ENCODE measurements around the gene SAMD7.

Gene SAMD7, protein sequence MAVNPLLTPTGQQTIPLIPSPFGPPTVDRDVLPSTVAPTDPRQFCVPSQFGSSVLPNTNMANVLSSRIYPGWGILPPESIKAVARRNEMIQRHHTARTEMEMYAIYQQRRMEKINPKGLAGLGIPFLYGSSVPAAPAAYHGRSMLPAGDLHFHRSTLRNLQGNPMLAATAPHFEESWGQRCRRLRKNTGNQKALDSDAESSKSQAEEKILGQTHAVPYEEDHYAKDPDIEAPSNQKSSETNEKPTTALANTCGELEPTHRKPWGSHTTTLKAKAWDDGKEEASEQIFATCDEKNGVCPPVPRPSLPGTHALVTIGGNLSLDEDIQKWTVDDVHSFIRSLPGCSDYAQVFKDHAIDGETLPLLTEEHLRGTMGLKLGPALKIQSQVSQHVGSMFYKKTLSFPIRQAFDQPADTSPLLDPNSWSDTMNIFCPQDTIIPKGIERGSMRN

DNA sequence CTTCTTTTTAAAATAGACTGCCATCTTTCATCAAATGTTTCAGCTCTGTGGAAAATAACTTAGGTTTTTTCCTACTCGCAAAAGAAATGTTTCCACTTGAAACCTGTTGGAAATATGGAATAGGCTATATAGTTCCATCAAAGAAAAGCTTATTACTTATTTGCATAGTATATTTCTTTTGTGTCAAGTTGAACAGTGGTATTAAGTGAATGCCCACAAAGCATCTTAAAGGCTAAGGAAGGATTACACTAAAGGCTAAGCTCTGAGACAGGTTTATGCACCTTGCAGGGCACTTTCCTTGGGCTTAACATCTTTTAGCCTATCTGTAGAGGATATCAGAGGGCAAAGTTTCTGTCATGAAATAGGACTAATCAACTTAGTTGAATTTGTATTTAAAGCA, at the start of gene SAMD7:
Gene SAMD7 (plus strand): TSS at position 301 of the 400 bp plus-strand sequence. CDS start 7,927 bp downstream, outside the sequence.
- H3K9me3 ChIP-seq (ENCODE audit: control insufficient read depth, insufficient read depth, low read length), result no peaks in the 10 kb centered on the region
- H3K36me3 ChIP-seq (ENCODE audit: control insufficient read depth, insufficient read depth, low read length), result no peaks in the 10 kb centered on the region
- no peaks in the 10 kb centered on the region for H3K27me3 ChIP-seq (ENCODE audit: control insufficient read depth, insufficient read depth, low read length)
- H3K4me1 ChIP-seq (ENCODE audit: control insufficient read depth, insufficient read depth, low read length), result no peaks in the 10 kb centered on the region
- H3K4me3 ChIP-seq (ENCODE audit: low read depth, low read length), result no peak within 1 kb of the TSS
- no peak within 1 kb of the TSS for H3K9ac ChIP-seq (ENCODE audit: low read depth, low read length)

DNA sequence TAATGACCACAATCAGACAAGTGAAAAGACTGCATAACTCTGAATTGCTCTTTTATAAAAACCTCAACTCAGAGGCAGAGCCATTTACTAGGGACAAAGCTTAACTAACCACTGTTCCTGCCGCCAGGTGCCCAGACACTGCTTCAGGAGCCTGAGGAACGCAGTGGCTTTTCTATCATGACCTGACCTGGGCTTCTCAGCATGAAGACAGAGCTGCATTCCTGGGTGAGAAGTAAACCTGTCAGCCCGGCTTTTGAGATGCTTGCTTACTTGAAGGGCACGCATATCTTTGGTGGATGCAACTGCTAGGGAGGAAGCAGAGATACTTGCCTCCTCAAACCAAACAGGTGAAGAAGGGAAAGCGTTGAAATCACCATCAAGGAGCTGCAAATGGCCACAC, 49.5 kb upstream of the SAMD7 start:
- Histone ChIP-seq H3K4me1 (ENCODE audit: control insufficient read depth, insufficient read depth, low read length) (no peaks in the 10 kb centered on the region), H3K27me3 (ENCODE audit: control insufficient read depth, insufficient read depth, low read length) (no peaks in the 10 kb centered on the region), H3K4me3 (ENCODE audit: low read depth, low read length) (no peak overlapping the region), H3K9ac (ENCODE audit: low read depth, low read length) (no peak overlapping the region), H3K36me3 (ENCODE audit: control insufficient read depth, insufficient read depth, low read length) (no peaks in the 10 kb centered on the region), H3K9me3 (ENCODE audit: control insufficient read depth, insufficient read depth, low read length) (no peaks in the 10 kb centered on the region)

DNA sequence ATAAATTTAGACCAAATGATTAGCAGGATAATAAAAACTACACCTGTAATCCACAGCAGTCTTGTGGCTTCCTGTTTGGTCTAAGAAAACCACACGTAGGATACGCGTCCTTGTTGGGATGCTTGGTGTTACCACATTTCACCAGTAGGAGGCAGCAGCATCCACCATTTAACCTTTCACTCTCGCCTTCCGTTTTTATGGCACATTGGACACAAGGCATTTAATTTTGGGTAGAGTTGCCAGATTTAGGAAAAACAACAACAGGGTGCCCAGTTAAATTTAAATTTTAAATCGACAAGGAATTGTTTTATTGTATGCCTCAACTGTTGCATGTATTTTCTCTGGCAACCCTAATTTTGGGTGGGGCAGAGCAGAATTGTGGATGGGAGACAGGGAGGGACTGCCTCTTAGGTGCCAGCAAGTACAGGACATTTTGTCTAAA, 47.9 kb upstream of the SAMD7 start:
- Histone ChIP-seq H3K4me1 (ENCODE audit: control insufficient read depth, insufficient read depth, low read length) (no peaks in the 10 kb centered on the region), H3K27me3 (ENCODE audit: control insufficient read depth, insufficient read depth, low read length) (no peaks in the 10 kb centered on the region), H3K4me3 (ENCODE audit: low read depth, low read length) (no peak overlapping the region), H3K9ac (ENCODE audit: low read depth, low read length) (no peak overlapping the region), H3K36me3 (ENCODE audit: control insufficient read depth, insufficient read depth, low read length) (no peaks in the 10 kb centered on the region), H3K9me3 (ENCODE audit: control insufficient read depth, insufficient read depth, low read length) (no peaks in the 10 kb centered on the region)

DNA sequence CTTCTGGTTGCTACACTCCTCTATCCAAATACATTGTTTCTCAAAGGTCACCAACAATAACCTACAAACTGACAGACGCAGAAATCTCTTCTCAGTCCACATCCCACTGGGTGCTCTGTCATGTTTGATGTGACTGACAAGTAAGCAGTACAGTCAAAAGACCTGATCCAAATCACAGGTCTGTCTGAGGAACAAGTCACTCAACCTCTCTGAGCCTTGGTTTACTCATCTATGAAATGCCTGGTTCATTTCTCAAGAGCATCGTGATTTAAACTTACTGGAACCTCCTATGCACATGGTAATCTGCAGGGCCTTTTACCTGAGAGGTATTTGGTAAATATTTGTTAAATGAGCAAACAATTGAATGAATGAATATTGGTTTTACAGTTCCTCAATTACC, 47.1 kb upstream of the SAMD7 start:
- no peak overlapping the region for H3K4me3 ChIP-seq (ENCODE audit: low read depth, low read length)
- H3K27me3 ChIP-seq (ENCODE audit: control insufficient read depth, insufficient read depth, low read length), result no peaks in the 10 kb centered on the region
- no peak overlapping the region for H3K9ac ChIP-seq (ENCODE audit: low read depth, low read length)
- no peaks in the 10 kb centered on the region for H3K9me3 ChIP-seq (ENCODE audit: control insufficient read depth, insufficient read depth, low read length)
- no peaks in the 10 kb centered on the region for H3K4me1 ChIP-seq (ENCODE audit: control insufficient read depth, insufficient read depth, low read length)
- H3K36me3 ChIP-seq (ENCODE audit: control insufficient read depth, insufficient read depth, low read length), result no peaks in the 10 kb centered on the region

DNA sequence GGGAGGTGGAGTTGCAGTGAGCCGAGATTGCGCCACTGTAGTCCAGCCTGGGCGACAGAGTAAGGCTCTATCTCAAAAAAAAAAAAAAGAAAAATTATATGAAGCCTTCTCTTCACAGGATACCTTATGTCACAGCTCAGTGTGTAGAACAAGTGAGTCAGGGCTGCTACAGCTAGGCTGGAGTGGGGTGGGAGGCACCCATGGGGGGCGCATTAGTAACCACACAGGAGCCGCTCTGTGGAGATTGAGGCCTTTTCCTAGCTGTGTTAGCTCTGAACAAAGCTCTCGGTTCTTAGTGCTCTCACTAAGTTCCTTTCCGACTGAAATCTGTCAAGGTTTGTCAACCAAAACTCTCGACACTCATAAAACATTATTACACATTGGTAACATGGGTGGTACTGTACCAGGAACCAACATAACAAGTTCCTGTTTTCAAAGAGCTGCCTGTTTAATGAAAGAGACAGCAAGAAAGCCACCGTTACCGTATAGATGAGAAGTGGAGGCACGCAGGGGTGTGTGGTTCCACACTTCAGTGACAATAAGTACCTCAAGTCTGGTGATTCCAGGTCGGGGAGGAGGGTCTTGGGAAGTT, 46.1 kb upstream of the SAMD7 start:
- H3K27me3 ChIP-seq (ENCODE audit: control insufficient read depth, insufficient read depth, low read length), result no peaks in the 10 kb centered on the region
- no peaks in the 10 kb centered on the region for H3K36me3 ChIP-seq (ENCODE audit: control insufficient read depth, insufficient read depth, low read length)
- no peaks in the 10 kb centered on the region for H3K9me3 ChIP-seq (ENCODE audit: control insufficient read depth, insufficient read depth, low read length)
- peaks cover 3% of the 10 kb centered on the region for H3K4me1 ChIP-seq (ENCODE audit: control insufficient read depth, insufficient read depth, low read length)
- H3K4me3 ChIP-seq (ENCODE audit: low read depth, low read length), result no peak overlapping the region
- H3K9ac ChIP-seq (ENCODE audit: low read depth, low read length), result no peak overlapping the region

DNA sequence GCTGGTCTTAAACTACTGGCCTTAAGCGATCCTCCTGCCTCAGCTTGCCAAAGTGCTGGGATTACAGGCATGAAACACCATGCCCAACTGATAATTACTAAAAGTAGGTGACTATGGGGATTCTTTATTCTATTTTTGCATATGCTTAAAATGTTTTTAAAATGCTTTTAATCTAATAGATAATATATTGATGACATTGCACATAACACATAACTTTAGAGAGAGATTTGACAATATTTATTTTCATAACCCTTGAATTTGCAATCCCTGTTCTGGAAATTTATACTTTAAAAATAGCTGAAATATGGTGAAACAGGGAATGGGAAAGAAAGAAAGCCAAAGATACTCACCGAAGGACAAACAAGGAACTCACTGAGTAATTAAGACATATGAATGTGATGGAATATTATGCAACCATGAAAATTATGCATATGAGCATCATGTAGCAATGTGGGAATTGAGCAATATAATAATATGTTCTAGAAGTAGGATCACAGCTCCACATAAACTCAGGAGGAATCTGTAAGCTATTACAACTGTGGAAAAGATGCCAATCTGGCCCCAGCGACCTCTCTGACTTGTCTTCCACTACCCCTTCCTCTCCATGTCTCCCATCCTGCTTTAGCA, 43.7 kb upstream of the SAMD7 start:
- Histone ChIP-seq H3K9ac (ENCODE audit: low read depth, low read length) (no peak overlapping the region), H3K36me3 (ENCODE audit: control insufficient read depth, insufficient read depth, low read length) (no peaks in the 10 kb centered on the region), H3K27me3 (ENCODE audit: control insufficient read depth, insufficient read depth, low read length) (no peaks in the 10 kb centered on the region), H3K4me1 (ENCODE audit: control insufficient read depth, insufficient read depth, low read length) (peaks cover 3% of the 10 kb centered on the region), H3K9me3 (ENCODE audit: control insufficient read depth, insufficient read depth, low read length) (no peaks in the 10 kb centered on the region), H3K4me3 (ENCODE audit: low read depth, low read length) (no peak overlapping the region)

DNA sequence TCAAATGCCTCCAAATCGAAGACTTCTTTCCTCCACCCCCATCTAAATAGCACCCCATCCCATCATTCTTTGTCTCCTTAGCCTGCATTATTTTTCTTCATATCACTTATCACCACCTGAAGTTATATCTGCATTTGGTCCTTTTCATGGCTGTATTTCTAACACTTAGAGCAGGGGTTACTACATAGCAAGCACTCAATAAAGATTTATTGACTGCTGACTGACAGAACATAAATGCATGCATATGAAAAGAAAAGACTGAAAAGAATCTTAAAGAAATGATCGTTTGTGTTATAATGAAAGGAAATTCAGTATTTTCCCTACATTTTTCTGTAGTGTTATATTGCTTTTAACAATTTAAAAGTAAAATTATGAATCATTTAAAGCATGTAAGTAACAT, 43.0 kb upstream of the SAMD7 start:
- Histone ChIP-seq H3K36me3 (ENCODE audit: control insufficient read depth, insufficient read depth, low read length) (no peaks in the 10 kb centered on the region), H3K9ac (ENCODE audit: low read depth, low read length) (no peak overlapping the region), H3K4me1 (ENCODE audit: control insufficient read depth, insufficient read depth, low read length) (peaks cover 3% of the 10 kb centered on the region), H3K9me3 (ENCODE audit: control insufficient read depth, insufficient read depth, low read length) (no peaks in the 10 kb centered on the region), H3K27me3 (ENCODE audit: control insufficient read depth, insufficient read depth, low read length) (no peaks in the 10 kb centered on the region), H3K4me3 (ENCODE audit: low read depth, low read length) (no peak overlapping the region)

DNA sequence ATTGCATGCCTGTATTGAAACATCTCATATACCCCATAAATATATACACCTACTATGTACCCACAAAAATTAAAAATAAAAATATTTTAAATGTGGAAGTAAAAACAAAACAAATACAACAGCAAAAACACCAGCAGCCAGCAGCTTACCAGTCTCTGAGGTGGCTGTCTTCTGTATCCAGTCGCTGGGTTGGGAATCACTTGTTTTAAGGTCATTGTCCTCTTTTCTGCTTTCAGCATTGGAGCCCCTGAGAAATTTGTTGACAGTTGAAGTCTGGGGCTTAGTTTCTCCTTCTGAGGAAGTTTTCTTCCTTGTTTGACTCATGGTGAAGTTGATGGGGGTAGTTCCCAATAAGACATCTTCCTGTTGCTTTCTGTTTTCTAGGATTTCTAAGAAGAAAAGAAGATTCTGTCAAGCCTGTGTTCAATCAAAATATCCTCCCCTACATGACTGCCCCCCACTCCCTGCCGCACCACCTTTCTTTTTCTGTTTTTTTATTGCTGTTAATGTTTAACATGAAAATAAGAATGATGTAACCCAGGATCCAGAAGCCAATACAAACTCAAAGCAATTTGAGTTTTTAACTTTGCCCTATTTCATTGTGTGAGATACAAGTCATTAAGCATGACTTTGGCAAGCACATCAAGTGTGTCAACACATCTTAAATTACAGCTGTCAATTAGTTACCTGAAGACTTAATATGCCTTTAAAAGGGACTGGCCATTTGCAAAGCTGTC, 41.7 kb upstream of the SAMD7 start, which contains the start of gene LRRC31:
Gene LRRC31 (minus strand): TSS at position 452 of the 737 bp plus-strand sequence. CDS start 128 bp downstream, at position 324.
- Histone ChIP-seq H3K9ac (ENCODE audit: low read depth, low read length) (no peak within 1 kb of the TSS), H3K4me1 (ENCODE audit: control insufficient read depth, insufficient read depth, low read length) (peaks cover 3% of the 10 kb centered on the region), H3K9me3 (ENCODE audit: control insufficient read depth, insufficient read depth, low read length) (no peaks in the 10 kb centered on the region), H3K27me3 (ENCODE audit: control insufficient read depth, insufficient read depth, low read length) (no peaks in the 10 kb centered on the region), H3K36me3 (ENCODE audit: control insufficient read depth, insufficient read depth, low read length) (no peaks in the 10 kb centered on the region), H3K4me3 (ENCODE audit: low read depth, low read length) (no peak within 1 kb of the TSS)

DNA sequence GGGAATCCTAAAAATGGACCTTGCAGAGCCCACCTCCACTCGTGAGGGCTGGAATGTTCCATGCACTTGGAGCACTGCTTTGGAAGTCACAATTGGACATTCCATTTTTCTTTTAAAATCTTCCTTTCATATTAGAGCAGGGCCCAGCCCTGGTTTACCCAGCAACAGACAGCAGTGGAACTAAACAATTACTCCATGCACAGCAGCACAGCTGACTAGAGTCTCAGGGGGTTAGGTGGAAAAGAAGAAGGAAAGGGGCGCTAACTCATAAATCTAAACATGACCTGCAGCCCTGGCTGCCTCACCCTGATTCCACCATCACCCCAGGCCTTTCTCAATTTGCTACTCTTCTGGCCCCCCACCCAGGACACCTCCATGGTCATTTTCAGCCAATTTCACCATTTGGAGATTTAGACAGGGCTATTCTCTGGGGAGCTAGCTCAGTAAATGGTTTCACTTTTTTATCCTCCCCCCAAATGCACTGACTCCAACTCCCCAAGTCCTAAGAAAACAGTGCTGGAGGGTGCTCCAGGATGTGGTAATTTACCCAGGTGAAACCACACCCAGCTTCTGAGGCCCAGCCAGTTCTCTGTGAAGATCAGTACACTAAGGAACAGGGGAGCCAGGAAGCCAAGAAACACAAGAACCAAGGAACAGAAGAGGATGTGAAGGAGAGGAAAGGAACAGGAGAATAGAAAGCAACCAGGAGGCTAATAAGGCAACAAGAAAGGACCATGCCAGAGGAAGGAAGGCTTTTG, 40.1 kb upstream of the SAMD7 start:
- H3K9me3 ChIP-seq (ENCODE audit: control insufficient read depth, insufficient read depth, low read length), result no peaks in the 10 kb centered on the region
- H3K4me1 ChIP-seq (ENCODE audit: control insufficient read depth, insufficient read depth, low read length), result peaks cover 3% of the 10 kb centered on the region
- no peak overlapping the region for H3K4me3 ChIP-seq (ENCODE audit: low read depth, low read length)
- no peaks in the 10 kb centered on the region for H3K36me3 ChIP-seq (ENCODE audit: control insufficient read depth, insufficient read depth, low read length)
- no peak overlapping the region for H3K9ac ChIP-seq (ENCODE audit: low read depth, low read length)
- H3K27me3 ChIP-seq (ENCODE audit: control insufficient read depth, insufficient read depth, low read length), result no peaks in the 10 kb centered on the region

DNA sequence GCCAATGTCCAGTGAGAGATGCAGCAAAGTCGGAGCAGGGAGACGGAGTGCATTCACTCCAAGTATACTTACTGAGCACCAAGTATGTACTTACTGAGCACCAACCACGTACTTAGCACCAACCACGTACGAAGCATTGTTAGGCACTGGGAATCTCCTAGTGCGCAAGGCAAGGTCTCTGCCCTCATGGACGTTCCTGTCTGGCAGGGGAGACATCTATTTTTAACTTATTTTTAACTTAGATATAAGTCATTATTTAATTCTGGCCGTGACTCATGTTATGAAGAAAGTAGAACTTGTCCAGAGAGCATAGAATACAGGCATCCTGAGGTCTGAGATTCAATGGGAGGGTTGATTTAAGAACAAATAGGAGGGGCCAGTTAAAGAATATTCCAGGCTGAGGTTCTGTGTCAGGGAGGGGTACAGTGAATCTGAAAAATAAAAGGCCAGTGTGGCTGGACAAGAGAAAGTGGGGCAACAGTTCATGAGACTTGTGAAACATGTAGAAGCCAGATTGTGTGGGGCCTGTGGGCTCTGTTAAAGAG, 32.3 kb upstream of the SAMD7 start:
- H3K4me1 ChIP-seq (ENCODE audit: control insufficient read depth, insufficient read depth, low read length), result no peaks in the 10 kb centered on the region
- H3K4me3 ChIP-seq (ENCODE audit: low read depth, low read length), result no peak overlapping the region
- H3K9ac ChIP-seq (ENCODE audit: low read depth, low read length), result no peak overlapping the region
- H3K36me3 ChIP-seq (ENCODE audit: control insufficient read depth, insufficient read depth, low read length), result no peaks in the 10 kb centered on the region
- no peaks in the 10 kb centered on the region for H3K9me3 ChIP-seq (ENCODE audit: control insufficient read depth, insufficient read depth, low read length)
- no peaks in the 10 kb centered on the region for H3K27me3 ChIP-seq (ENCODE audit: control insufficient read depth, insufficient read depth, low read length)
